AG04449 (cell line): Measurements from ENCODE around the gene SORBS1.

ENCODE experiments used
- CTCF ChIA-PET: fragments of 350-600 bp; formaldehyde crosslinking; extraction: SDS; loops from one replicate; lab custom pipeline; 2021; ENCODE audit warnings: antibody characterized with exemption; lab: Yijun Ruan, JAX
- POLR2A ChIA-PET: fragments of 400-600, 350-600 bp; formaldehyde crosslinking; extraction: SDS; loops from one replicate; lab custom pipeline; 2020; ENCODE audit warnings: antibody characterized with exemption, inconsistent platforms; lab: Yijun Ruan, JAX
- DNase-seq: peaks from one replicate; pipeline ENCODE4 v3.0.0-alpha.2; 2010; ENCODE audit warnings: low read depth, low spot score
- H3K4me3 ChIP-seq: 2 replicates; pipeline ENCODE4 v1.5.1; 2011; ENCODE audit warnings: low read depth, mild to moderate bottlenecking, control low read depth, low read length
- CTCF ChIP-seq: IDR thresholded peaks from one replicate; pipeline ENCODE4 v1.5.1; 2011; ENCODE audit warnings: mild to moderate bottlenecking, moderate library complexity, low read length, control low read depth, inconsistent platforms; ENCODE audit not compliant: insufficient read depth; ENCODE audit errors: missing control alignments

SORBS1 gene

GRCh38 chr10:95425592-95426465, 135.3 kb downstream of the SORBS1 start:
- POLR2A ChIA-PET: no interaction called here

GRCh38 chr10:95423164-95424005, 137.8 kb downstream of the SORBS1 start:
- CTCF ChIA-PET: interaction anchor here (1.0 to 13.6 kb wide), 2 partner anchors 8 to 177 kb away, joined by 3 to 299 read pairs; no protein-coding TSS in a partner anchor
- no peak overlapping the region for H3K4me3 ChIP-seq
- TF ChIP-seq CTCF: no peak
- DNase-seq: no peak
- POLR2A ChIA-PET: no interaction called here

More at GRCh38 chr10:95425592-95426465, 135.3 kb downstream of the SORBS1 start:
- no peak overlapping the region for H3K4me3 ChIP-seq
- CTCF ChIA-PET: interaction anchor here (1.6 to 13.6 kb wide), 3 partner anchors 11 to 175 kb away, joined by 3 to 299 read pairs (median 166); no protein-coding TSS in a partner anchor
- TF ChIP-seq CTCF: no peak
- DNase-seq: no peak

- POLR2A ChIA-PET: no interaction called here
- no peak for TF ChIP-seq CTCF
- no peak overlapping the region for H3K4me3 ChIP-seq
- CTCF ChIA-PET: interaction anchor here (1.0 to 13.6 kb wide), 3 partner anchors 8 to 178 kb away, joined by 3 to 299 read pairs (median 29); no protein-coding TSS in a partner anchor
- no peak for DNase-seq
Measured at GRCh38 chr10:95422233-95422632, 138.9 kb downstream of the SORBS1 start.

GRCh38 chr10:95421782-95422181, 139.4 kb downstream of the SORBS1 start:
- POLR2A ChIA-PET: no interaction called here
- CTCF ChIA-PET: interaction anchor here (3.6 kb wide), 1 partner anchor 9 kb away, joined by 29 read pairs; no protein-coding TSS in a partner anchor
- DNase-seq: no peak
- no peak overlapping the region for H3K4me3 ChIP-seq
- no peak for TF ChIP-seq CTCF

- no peak for DNase-seq
- no peak for TF ChIP-seq CTCF
- no peak overlapping the region for H3K4me3 ChIP-seq
- POLR2A ChIA-PET: no interaction called here
- CTCF ChIA-PET: interaction anchor here (1.0 to 3.6 kb wide), 3 partner anchors 11 to 176 kb away, joined by 3 to 29 read pairs (median 3); no protein-coding TSS in a partner anchor
Measured at GRCh38 chr10:95419399-95419798, 141.8 kb downstream of the SORBS1 start.

GRCh38 chr10:95416973-95417372, 144.2 kb downstream of the SORBS1 start:
- no peak overlapping the region for H3K4me3 ChIP-seq
- ChIA-PET POLR2A (no interaction called here), CTCF (interaction anchor here (0.7 to 1.0 kb wide), 2 partner anchors 14 to 178 kb away, joined by 3 read pairs; no protein-coding TSS in a partner anchor)

More at GRCh38 chr10:95416973-95417372, 144.2 kb downstream of the SORBS1 start:
- DNase-seq: no peak
- no peak for TF ChIP-seq CTCF
